22Rv1 (cell line): ENCODE results near the gene HSD17B7.

Source experiments
- CTCF ChIP-seq: fragments of 450-650 bp; IDR thresholded peaks from 2 replicates; pipeline ENCODE4 v1.5.1; 2017; ENCODE audit warnings: mild to moderate bottlenecking
- ZFX ChIP-seq: fragments of 450-650 bp; IDR thresholded peaks from 2 replicates; pipeline ENCODE4 v1.6.1; 2017; ENCODE audit warnings: antibody characterized with exemption, borderline replicate concordance

- TF ChIP-seq CTCF (no peak), ZFX (no peak)
These were observed 35.2 kb upstream of the HSD17B7 start for GRCh38 chr1:162755306-162755705.
